OCI-LY7 (cell line): Measurements from ENCODE around the gene STK32A.
"Not testable (repeated sequence)": the region's sequence is repeated elsewhere in the genome, so short reads cannot be mapped to it uniquely, and the experiment has no call there.

Experiments
- EZH2phosphoT487 ChIP-seq: fragments of 200-600 bp; sonication (generic); IDR thresholded peaks from 2 replicates; pipeline ENCODE4 v1.6.1; 2018; ENCODE audit warnings: low read depth, borderline replicate concordance, mild to moderate bottlenecking, mixed run types, antibody characterized with exemption, low read length, moderate library complexity, mixed read lengths
- TF ChIP-seq, protein P1 (sequence below): fragments of 200-600 bp; sonication (generic); conservative IDR thresholded peaks from 2 replicates; pipeline ENCODE4 v1.5.1; 2014; ENCODE audit warnings: mild to moderate bottlenecking, antibody characterized with exemption, low read length, moderate library complexity, mixed read lengths

DNA sequence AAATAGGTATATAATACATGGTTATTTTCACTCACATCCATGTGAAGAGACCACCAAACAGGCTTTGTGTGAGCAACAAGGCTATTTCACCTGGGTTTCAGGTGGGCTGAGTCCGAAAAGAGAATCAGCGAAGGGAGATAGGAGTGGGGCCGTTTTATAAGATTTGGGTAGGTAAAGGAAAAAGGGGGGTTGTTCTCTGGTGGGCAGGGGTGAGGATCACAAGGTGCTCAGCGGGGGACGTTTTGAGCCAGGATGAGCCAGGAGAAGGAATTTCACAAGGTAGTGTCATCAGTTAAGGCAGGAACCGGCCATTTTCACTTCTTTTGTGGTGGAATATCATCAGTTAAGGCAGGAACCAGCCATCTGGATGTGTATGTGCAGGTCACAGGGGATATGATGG is 132.6 kb downstream of the STK32A start:
- TF ChIP-seq, protein P1, sequence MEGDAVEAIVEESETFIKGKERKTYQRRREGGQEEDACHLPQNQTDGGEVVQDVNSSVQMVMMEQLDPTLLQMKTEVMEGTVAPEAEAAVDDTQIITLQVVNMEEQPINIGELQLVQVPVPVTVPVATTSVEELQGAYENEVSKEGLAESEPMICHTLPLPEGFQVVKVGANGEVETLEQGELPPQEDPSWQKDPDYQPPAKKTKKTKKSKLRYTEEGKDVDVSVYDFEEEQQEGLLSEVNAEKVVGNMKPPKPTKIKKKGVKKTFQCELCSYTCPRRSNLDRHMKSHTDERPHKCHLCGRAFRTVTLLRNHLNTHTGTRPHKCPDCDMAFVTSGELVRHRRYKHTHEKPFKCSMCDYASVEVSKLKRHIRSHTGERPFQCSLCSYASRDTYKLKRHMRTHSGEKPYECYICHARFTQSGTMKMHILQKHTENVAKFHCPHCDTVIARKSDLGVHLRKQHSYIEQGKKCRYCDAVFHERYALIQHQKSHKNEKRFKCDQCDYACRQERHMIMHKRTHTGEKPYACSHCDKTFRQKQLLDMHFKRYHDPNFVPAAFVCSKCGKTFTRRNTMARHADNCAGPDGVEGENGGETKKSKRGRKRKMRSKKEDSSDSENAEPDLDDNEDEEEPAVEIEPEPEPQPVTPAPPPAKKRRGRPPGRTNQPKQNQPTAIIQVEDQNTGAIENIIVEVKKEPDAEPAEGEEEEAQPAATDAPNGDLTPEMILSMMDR, result not testable (repeated sequence)
- not testable (repeated sequence) for TF ChIP-seq EZH2phosphoT487
